HCT116 (cell line): ENCODE measurements around the gene PDE1C.

ENCODE experiments used
- CEBPB ChIP-seq: IDR thresholded peaks from 2 replicates; pipeline ENCODE4 v1.6.1; 2012; ENCODE audit warnings: low read depth
- CTCF ChIP-seq, 3 experiments: fragments of 200-600 bp in 1 of 3; sonication (generic) in 1 of 3; IDR thresholded peaks in 2 of 3; conservative IDR thresholded peaks in 1 of 3; 2 replicates each; pipeline ENCODE4 v1.5.1; 2012 to 2017; ENCODE audit warnings: low read depth in 2 of 3, low read length in 2 of 3, antibody characterized with exemption in 1 of 3, borderline replicate concordance in 1 of 3, control low read depth in 1 of 3, mild to moderate bottlenecking in 1 of 3, mixed read lengths in 1 of 3, mixed run types in 1 of 3, moderate library complexity in 1 of 3; ENCODE audit not compliant: insufficient read depth in 1 of 3
- EZH2 ChIP-seq: fragments of 200-600 bp; sonication (generic); IDR thresholded peaks from 2 replicates; pipeline ENCODE4 v1.6.1; 2017; ENCODE audit warnings: antibody characterized with exemption, mixed run types
- EZH2phosphoT487 ChIP-seq: fragments of 200-600 bp; IDR thresholded peaks from 2 replicates; pipeline ENCODE4 v1.6.1; 2018; ENCODE audit warnings: antibody characterized with exemption, borderline replicate concordance
- POLR2A ChIP-seq: IDR thresholded peaks from 2 replicates; pipeline ENCODE4 v1.7.0; 2011; ENCODE audit warnings: borderline replicate concordance; ENCODE audit not compliant: insufficient read depth, insufficient read length; ENCODE audit errors: extremely low read depth
- POLR2AphosphoS5 ChIP-seq: IDR thresholded peaks from 2 replicates; pipeline ENCODE4 v1.6.1; 2011; ENCODE audit warnings: mild to moderate bottlenecking, low read depth, low read length, moderate library complexity
- RAD21 ChIP-seq: IDR thresholded peaks from 2 replicates; pipeline ENCODE4 v1.6.1; 2012; ENCODE audit warnings: low read depth, mild to moderate bottlenecking
- SIN3A ChIP-seq: IDR thresholded peaks from 2 replicates; pipeline ENCODE4 v1.6.1; 2012; ENCODE audit warnings: low read depth
- TCF7L2 ChIP-seq: IDR thresholded peaks from 2 replicates; pipeline ENCODE4 v1.7.0; 2011; ENCODE audit warnings: borderline replicate concordance, inconsistent platforms; ENCODE audit not compliant: insufficient read depth, insufficient read length; ENCODE audit errors: extremely low read depth
- TF ChIP-seq, protein P1 (sequence below): IDR thresholded peaks from 2 replicates; pipeline ENCODE4 v1.6.1; 2012

- TF ChIP-seq CTCF (IDR thresholded peaks at IDR 0.05 in 2 of 3, conservative IDR thresholded peaks at IDR 0.05 in 1 of 3; ENCODE audit: borderline replicate concordance in 1 of 3, insufficient read depth in 1 of 3, low read depth in 2 of 3, low read length in 2 of 3) (no peak), EZH2 (no peak), EZH2phosphoT487 (no peak), SIN3A (no peak), POLR2A (no peak), RAD21 (no peak), CEBPB (no peak), TCF7L2 (no peak), POLR2AphosphoS5 (no peak)
- TF ChIP-seq, protein P1, sequence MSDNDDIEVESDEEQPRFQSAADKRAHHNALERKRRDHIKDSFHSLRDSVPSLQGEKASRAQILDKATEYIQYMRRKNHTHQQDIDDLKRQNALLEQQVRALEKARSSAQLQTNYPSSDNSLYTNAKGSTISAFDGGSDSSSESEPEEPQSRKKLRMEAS, result no peak
Observed at GRCh38 chr7:31794851-31795344, 275.3 kb downstream of the PDE1C start.
